ENCODE data around the gene ATAT1.

The ATAT1 gene

GRCh38 chr6:30616811-30617564 lies 9.7 kb upstream of the ATAT1 start, which contains the start of gene PPP1R10:
Gene PPP1R10 (minus strand): TSS chr6:30617243. CDS start chr6:30609944, 7,299 bp downstream.
- no peak for TF ChIP-seq CTCF (conservative IDR thresholded peaks at IDR 0.05; ENCODE audit: low read depth, low read length)
- peak; percentile 100 for DNase-seq (ENCODE audit: low read depth)
- peak within 1 kb of the TSS; percentile 90 for H3K4me3 ChIP-seq (ENCODE audit: low read depth, low read length)

- peak within 1 kb of the TSS; percentile 90 for H3K4me3 ChIP-seq (ENCODE audit: low read depth, low read length)
- DNase-seq (ENCODE audit: low read depth), result peak; percentile 99
- TF ChIP-seq CTCF (conservative IDR thresholded peaks at IDR 0.05; ENCODE audit: low read depth, low read length), result no peak
Measured at GRCh38 chr6:30617565-30618269, 9.0 kb upstream of the ATAT1 start, which contains the start of gene MRPS18B. Gene MRPS18B (plus strand): TSS chr6:30617840. CDS start chr6:30617866, 26 bp downstream.

- no peak for TF ChIP-seq CTCF (conservative IDR thresholded peaks at IDR 0.05; ENCODE audit: low read depth, low read length)
- peak overlapping the region; percentile 72 for H3K4me3 ChIP-seq (ENCODE audit: low read depth, low read length)
- peak; percentile 25 for DNase-seq (ENCODE audit: low read depth)
Measured at GRCh38 chr6:30618270-30618797, 8.3 kb upstream of the ATAT1 start.

GRCh38 chr6:30619561-30619960 lies 7.1 kb upstream of the ATAT1 start:
- no peak for DNase-seq (ENCODE audit: low read depth)
- no peak overlapping the region for H3K4me3 ChIP-seq (ENCODE audit: low read depth, low read length)
- no peak for TF ChIP-seq CTCF (conservative IDR thresholded peaks at IDR 0.05; ENCODE audit: low read depth, low read length)

GRCh38 chr6:30625511-30625910 lies 1.2 kb upstream of the ATAT1 start:
- TF ChIP-seq CTCF (conservative IDR thresholded peaks at IDR 0.05; ENCODE audit: low read depth, low read length), result no peak
- no peak overlapping the region for H3K4me3 ChIP-seq (ENCODE audit: low read depth, low read length)
- no peak for DNase-seq (ENCODE audit: low read depth)

GRCh38 chr6:30635834-30636233 lies 9.2 kb downstream of the ATAT1 start:
- H3K4me3 ChIP-seq (ENCODE audit: low read depth, low read length), result no peak overlapping the region
- no peak for TF ChIP-seq CTCF (conservative IDR thresholded peaks at IDR 0.05; ENCODE audit: low read depth, low read length)
- no peak for DNase-seq (ENCODE audit: low read depth)

Data from choroid plexus epithelial cell (primary cell).